ENCODE data around the gene FTO.

GRCh38 chr16:54048586-54049495 lies 344.9 kb downstream of the FTO start:
- no peak for TF ChIP-seq CTCF (IDR thresholded peaks at IDR 0.05; ENCODE audit: insufficient read depth, low read length, poor library complexity, severe bottlenecking)
- no peak for TF ChIP-seq EZH2phosphoT487 (conservative IDR thresholded peaks at IDR 0.05; ENCODE audit: low read length)
